Coronary artery (tissue), 2 donors: Measurements from ENCODE around the gene TRAPPC2B.
A peak's percentile ranks its signal among the peaks of the same experiment; 100 is the strongest.

Experiments
- DNase-seq: peaks from one replicate; pipeline ENCODE4 v3.0.0-alpha.2; 2017; ENCODE audit warnings: low spot score
- H3K27ac ChIP-seq, 2 donors: fragments of 200-600 bp; sonication (generic); one replicate each; pipeline ENCODE4 v1.5.1; 2016 to 2019
- H3K4me3 ChIP-seq: fragments of 200-600 bp; sonication (generic); 2 replicates; pipeline ENCODE4 v1.5.1; 2016; ENCODE audit warnings: mild to moderate bottlenecking, moderate library complexity
- CTCF ChIP-seq: fragments of 200-600 bp; sonication (generic); IDR thresholded peaks from one replicate; pipeline ENCODE4 v1.5.1; 2019; ENCODE audit warnings: antibody characterized with exemption

Gene TRAPPC2B

GRCh38 chr19:57350877-57351805 is 12.2 kb upstream of the TRAPPC2B start, which contains the start of gene ZNF304:
Gene ZNF304 (plus strand): TSS chr19:57351271. CDS start chr19:57351665, 394 bp downstream.
- H3K4me3 ChIP-seq = peak within 1 kb of the TSS; percentile 99
- peak; percentile 93 for DNase-seq
- peak within 1 kb of the TSS; percentile 44 to 87 for H3K27ac ChIP-seq
- no peak for TF ChIP-seq CTCF

- H3K27ac ChIP-seq = peak overlapping the region in 1 of 2 donors; percentile 87
- H3K4me3 ChIP-seq = peak overlapping the region; percentile 99
- no peak for DNase-seq
- no peak for TF ChIP-seq CTCF
Measured at GRCh38 chr19:57351867-57352266, 11.5 kb upstream of the TRAPPC2B start.

GRCh38 chr19:57355916-57356315 is 7.4 kb upstream of the TRAPPC2B start:
- Histone ChIP-seq H3K4me3 (no peak overlapping the region), H3K27ac (no peak overlapping the region)
- no peak for DNase-seq
- no peak for TF ChIP-seq CTCF

GRCh38 chr19:57357406-57357805 is 5.9 kb upstream of the TRAPPC2B start:
- TF ChIP-seq CTCF = no peak
- no peak overlapping the region for H3K4me3 ChIP-seq
- H3K27ac ChIP-seq = no peak overlapping the region
- DNase-seq = no peak

GRCh38 chr19:57359300-57359699 is 4.1 kb upstream of the TRAPPC2B start:
- no peak for TF ChIP-seq CTCF
- Histone ChIP-seq H3K27ac (no peak overlapping the region), H3K4me3 (no peak overlapping the region)
- DNase-seq = no peak

- peak overlapping the region; percentile 73 to 98 for H3K27ac ChIP-seq
- TF ChIP-seq CTCF = no peak
- no peak for DNase-seq
- H3K4me3 ChIP-seq = peak overlapping the region; percentile 96
Measured at GRCh38 chr19:57362419-57362818, 932 bp upstream of the TRAPPC2B start.
